GM12892 (cell line): ENCODE results near the gene SERPINA10.
"Not testable (repeated sequence)": the region's sequence is repeated elsewhere in the genome, so short reads cannot be mapped to it uniquely, and the experiment has no call there.

Source experiments
- DNase-seq: peaks from one replicate; pipeline ENCODE4 v3.0.0; 2011; ENCODE audit not compliant: insufficient read length
- FAIRE-seq: peaks from 2 replicates; lab custom pipeline; 2011; peaks lifted over from hg19 to GRCh38; lab: Jason Lieb, UNC
- POLR2A ChIP-seq: IDR thresholded peaks from 2 replicates; pipeline ENCODE4 v1.6.1; 2011; ENCODE audit warnings: low read depth, low read length, control low read depth
- POLR2AphosphoS5 ChIP-seq: IDR thresholded peaks from 2 replicates; pipeline ENCODE4 v1.6.1; 2011; ENCODE audit warnings: low read depth, low read length, control low read depth
- TAF1 ChIP-seq: IDR thresholded peaks from 2 replicates; pipeline ENCODE4 v1.6.1; 2011; ENCODE audit warnings: low read depth, mild to moderate bottlenecking, control low read depth, low read length, borderline replicate concordance

Gene SERPINA10

DNA sequence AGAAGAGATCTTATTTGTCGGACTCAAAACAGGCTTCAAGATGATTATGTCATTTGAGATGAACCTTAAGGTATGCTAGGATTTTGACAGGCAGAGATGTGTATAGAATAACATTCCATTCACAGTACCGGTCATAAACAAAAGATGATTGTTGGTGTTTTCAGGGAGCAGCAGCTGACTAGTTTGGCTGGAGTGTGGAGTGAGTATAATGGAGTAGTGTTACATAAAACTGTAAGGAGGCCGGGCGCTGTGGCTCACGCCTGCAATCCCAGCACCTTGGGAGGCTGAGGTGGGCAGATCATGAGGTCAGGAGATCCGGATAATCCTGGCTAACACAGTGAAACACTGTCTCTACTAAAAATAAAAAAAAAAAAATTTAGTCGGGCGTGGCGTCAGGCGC lies 23.9 kb downstream of the SERPINA10 start:
- TF ChIP-seq POLR2AphosphoS5, result no peak
- TF ChIP-seq TAF1, result no peak
- no peak for TF ChIP-seq POLR2A
- no peak for FAIRE-seq
- no peak for DNase-seq

DNA sequence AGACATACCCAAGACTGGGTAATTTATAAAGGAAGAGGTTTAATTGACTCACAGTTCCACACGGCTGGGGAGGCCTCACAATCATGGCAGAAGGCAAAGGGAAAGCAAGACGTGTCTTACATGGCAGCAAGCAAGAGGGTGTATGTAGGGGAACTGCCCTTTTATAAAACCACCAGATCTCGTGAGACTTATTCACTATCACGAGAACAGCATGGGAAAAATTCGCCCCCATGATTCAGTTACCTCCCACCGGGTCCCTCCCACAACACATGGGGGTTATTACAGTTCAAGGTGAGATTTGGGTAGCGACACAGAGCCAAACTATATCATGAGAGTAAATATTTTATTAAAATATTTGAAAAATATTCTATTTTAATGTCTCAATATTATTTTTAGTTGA lies 24.5 kb downstream of the SERPINA10 start:
- FAIRE-seq, DNase-seq: not testable (repeated sequence)

DNA sequence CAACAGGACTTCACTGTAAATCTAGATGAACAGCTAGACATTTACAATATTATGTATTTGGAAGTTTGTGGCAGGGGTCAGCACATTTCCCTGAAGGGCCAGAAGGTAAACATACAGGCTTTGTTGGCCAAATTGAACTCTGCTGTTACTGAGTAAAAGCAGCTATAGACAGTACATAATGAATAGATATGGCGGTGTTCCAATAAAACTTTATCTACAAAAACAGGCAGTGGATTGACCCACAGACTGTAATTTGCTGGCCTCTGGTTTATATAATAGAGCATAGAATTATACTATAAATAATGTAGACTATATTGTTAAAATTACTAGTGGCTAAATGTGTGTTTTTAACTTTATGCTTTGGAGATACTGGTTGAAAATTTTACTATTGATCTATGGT lies 25.7 kb downstream of the SERPINA10 start:
- DNase-seq (no peak), FAIRE-seq (no peak)
- TF ChIP-seq TAF1 (no peak), POLR2A (no peak), POLR2AphosphoS5 (no peak)

DNA sequence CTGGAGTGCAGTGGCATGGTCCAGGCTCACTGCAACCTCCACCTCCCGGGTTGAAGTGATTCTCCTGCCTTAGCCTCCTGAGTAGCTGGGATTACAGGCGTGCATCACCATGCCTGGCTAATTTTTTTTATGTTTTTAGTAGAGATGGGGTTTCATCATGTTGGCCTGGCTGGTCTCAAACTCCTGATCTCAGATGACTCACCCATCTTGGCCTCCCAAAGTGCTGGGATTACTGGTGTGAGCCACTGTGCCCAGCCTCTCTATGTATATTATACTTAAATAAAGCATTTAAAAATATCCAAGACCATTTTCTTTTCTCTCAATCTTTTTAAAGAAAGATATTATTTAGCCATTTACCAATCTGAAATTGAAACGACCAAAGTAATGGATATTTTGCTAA lies 28.9 kb downstream of the SERPINA10 start:
- FAIRE-seq, DNase-seq: not testable (repeated sequence)

DNA sequence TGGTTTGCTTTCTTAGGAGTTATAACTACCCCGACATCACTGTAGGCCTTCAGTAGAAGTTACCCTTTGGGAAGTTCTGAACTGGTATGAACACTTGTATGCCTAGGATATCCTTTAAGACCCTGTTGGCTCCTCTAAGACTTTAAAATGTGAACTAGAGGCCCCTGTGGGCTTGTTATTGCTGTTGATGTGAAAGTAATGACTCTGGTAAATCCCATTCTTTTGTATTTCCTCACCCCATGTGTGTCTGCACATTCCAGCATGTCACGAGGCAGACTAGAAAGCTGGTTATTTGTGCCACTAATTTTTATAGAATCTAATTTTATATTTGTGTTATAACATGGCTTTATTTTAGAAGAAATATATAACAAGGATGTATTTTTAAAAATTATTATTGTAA lies 48.9 kb downstream of the SERPINA10 start:
- DNase-seq (no peak), FAIRE-seq (no peak)
- TF ChIP-seq TAF1 (no peak), POLR2A (no peak), POLR2AphosphoS5 (no peak)

DNA sequence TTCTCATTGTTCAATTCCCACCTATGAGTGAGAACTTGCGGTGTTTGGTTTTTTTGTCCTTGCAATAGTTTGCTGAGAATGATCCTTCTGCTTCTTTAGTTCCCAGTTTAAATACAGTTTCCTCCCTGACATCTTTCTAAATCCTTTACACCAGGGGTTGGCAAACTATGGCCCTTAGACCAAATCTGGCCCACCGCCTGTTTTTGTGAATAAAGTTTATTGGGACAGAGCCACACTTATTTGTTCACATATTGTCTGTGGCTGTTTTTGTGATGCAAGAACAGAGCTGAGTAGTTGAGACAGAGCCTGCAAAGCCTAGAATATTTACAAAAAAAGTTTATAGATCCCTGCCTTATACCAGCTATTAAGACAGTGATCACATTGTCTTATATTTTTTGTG lies 53.7 kb downstream of the SERPINA10 start:
- DNase-seq (no peak), FAIRE-seq (no peak)
- TF ChIP-seq TAF1 (no peak), POLR2A (no peak), POLR2AphosphoS5 (no peak)

DNA sequence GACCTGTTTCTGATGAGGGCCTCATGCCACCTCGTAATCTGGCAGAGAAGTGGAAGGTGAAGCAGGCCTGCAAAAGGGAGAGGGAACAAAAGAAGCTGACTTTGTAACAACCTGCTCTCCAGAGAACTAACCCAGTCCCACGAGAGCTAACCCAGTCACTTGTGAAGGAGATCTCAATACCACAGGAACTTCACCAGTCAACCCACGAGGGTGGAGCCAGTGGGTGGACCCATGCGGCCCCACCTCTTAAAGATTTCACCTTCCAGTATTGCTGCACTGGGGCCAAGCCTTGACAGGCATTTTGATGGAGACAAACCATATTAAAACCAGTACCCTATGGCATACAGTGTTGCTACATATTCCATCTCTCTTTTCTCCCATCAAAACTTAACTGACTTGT lies 55.1 kb downstream of the SERPINA10 start:
- no peak for TF ChIP-seq TAF1
- TF ChIP-seq POLR2A, result no peak
- no peak for TF ChIP-seq POLR2AphosphoS5
- FAIRE-seq (no peak), DNase-seq (no peak)

DNA sequence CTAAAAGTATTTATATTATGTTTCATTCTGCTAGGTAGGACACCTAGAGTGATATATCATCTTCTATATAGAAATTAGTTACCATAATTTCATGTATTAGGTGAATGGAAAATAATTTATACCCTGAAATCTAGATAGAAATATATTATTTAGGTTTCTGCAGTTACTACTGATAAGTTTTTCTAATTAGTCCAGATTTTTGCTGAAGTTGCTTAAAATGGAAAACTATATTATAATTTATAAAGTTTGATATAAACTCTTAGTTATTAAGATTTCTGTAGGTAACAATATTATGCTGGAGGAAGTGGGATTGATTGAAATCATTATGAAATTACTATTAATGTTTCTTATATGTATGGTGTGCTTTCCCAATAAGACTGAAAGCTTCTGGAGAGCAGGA lies 56.0 kb downstream of the SERPINA10 start:
- no peak for DNase-seq
- TF ChIP-seq POLR2AphosphoS5 (no peak), TAF1 (no peak), POLR2A (no peak)
- FAIRE-seq, result no peak
